H1 (cell line): Measurements from ENCODE around the gene PDIA6. TPM values are rescaled to one million over a fixed set of nuclear protein-coding genes. Genes with fewer than 3 reads are reported as not detected.

ENCODE experiments used
- CBX8 ChIP-seq: fragments of 300-800, 300-1000 bp; sonication (generic); IDR thresholded peaks from 2 replicates; pipeline ENCODE4 v1.7.1; 2016; ENCODE audit warnings: low read depth, low read length, borderline replicate concordance
- CHD1 ChIP-seq: IDR thresholded peaks from 2 replicates; pipeline ENCODE4 v1.6.1; 2012; ENCODE audit warnings: low read depth, low read length, improper control_type of control experiment
- CHD7 ChIP-seq: fragments of 300-600 bp; sonication (generic); IDR thresholded peaks from 2 replicates; pipeline ENCODE4 v1.7.1; 2012; ENCODE audit warnings: low read length, moderate library complexity, mild to moderate bottlenecking, inconsistent platforms; ENCODE audit not compliant: insufficient replicate concordance
- CTBP2 ChIP-seq: IDR thresholded peaks from 2 replicates; pipeline ENCODE4 v1.7.0; 2011; ENCODE audit warnings: borderline replicate concordance, mild to moderate bottlenecking, moderate library complexity, mixed read lengths, low read length; ENCODE audit not compliant: insufficient read depth, insufficient read length
- EZH2 ChIP-seq: fragments of 200-600 bp; sonication (generic); IDR thresholded peaks from 2 replicates; pipeline ENCODE4 v1.7.1; 2012; ENCODE audit warnings: low read depth, mild to moderate bottlenecking, moderate library complexity, low read length, inconsistent platforms; ENCODE audit not compliant: severe bottlenecking
- GABPA ChIP-seq: IDR thresholded peaks from 2 replicates; pipeline ENCODE4 v1.6.1; 2011; ENCODE audit warnings: mild to moderate bottlenecking, low read length, moderate library complexity, borderline replicate concordance; ENCODE audit not compliant: insufficient read depth
- KDM1A ChIP-seq: fragments of 200-600, 300-600 bp; sonication (generic); IDR thresholded peaks from 2 replicates; pipeline ENCODE4 v1.7.1; 2016; ENCODE audit warnings: mild to moderate bottlenecking, low read length, borderline replicate concordance
- POLR2A ChIP-seq, 2 experiments: IDR thresholded peaks; 1 replicate in 1 of 2; 2 replicates in 1 of 2; pipeline ENCODE4 v1.6.1; 2011; ENCODE audit warnings: low read depth in 2 of 2, low read length in 2 of 2, mild to moderate bottlenecking in 2 of 2; ENCODE audit errors: control extremely low read depth in 1 of 2
- SRF ChIP-seq: IDR thresholded peaks from 2 replicates; pipeline ENCODE4 v1.6.1; 2011; ENCODE audit warnings: mild to moderate bottlenecking, low read depth, low read length, moderate library complexity
- TAF1 ChIP-seq: IDR thresholded peaks from 2 replicates; pipeline ENCODE4 v1.6.1; 2011; ENCODE audit warnings: mild to moderate bottlenecking, low read depth, low read length
- TBP ChIP-seq: IDR thresholded peaks from 2 replicates; pipeline ENCODE4 v1.6.1; 2011; ENCODE audit warnings: low read depth, low read length, improper control_type of control experiment
- polyA plus RNA-seq, 7 experiments: library from polyadenylated mRNA; depleted of rRNA in 3 of 7; stranded (reverse) in 5 of 7; unstranded in 2 of 7; fragments of >200 nt in 5 of 7; fragments of 200-250 nt in 2 of 7; gene quantifications; 1 replicate in 5 of 7; 2 replicates in 1 of 7; 4 replicates in 1 of 7; pipeline versions ENCODE4 v1.2.1 to v1.2.3, GENCODE V29; 2011 to 2013; ENCODE audit warnings: missing spikeins in 2 of 7, mixed read lengths in 2 of 7
- total RNA-seq: library from RNA; stranded (reverse); fragmentation: NEBNext Ultra II Directional; extraction: Animal tissue kit (Norgen Biotek cat#: 25700); gene quantifications from 2 replicates; pipeline ENCODE4 v1.2.1, GENCODE V29; 2021

Gene PDIA6
- total and polyA plus RNA-seq, 2 of the 8 experiments (the other 6 are each of a cell fraction or from before 2014, with no cell fraction given) = 181 to 384 TPM

- TF ChIP-seq CHD7 (no peak), CTBP2 (no peak), EZH2 (no peak), GABPA (no peak), KDM1A (no peak), CHD1 (no peak), SRF (no peak), POLR2A (IDR thresholded peaks at IDR 0.05; ENCODE audit: control extremely low read depth in 1 of 2, low read depth in 2 of 2, low read length in 2 of 2) (no peak), TBP (no peak), CBX8 (no peak), TAF1 (no peak)
Observed at GRCh38 chr2:10818984-10819383, 6.4 kb upstream of the PDIA6 start (continued).
